ENCODE measurements around the gene DLG5.
"Not testable (repeated sequence)": the region's sequence is repeated elsewhere in the genome, so short reads cannot be mapped to it uniquely, and the experiment has no call there.

Gene DLG5

GRCh38 chr10:77770868-77771175 is 155.7 kb downstream of the DLG5 start:
- DNase-seq (ENCODE audit: low read depth) = no peak
- H3K4me3 ChIP-seq (ENCODE audit: low read depth, low read length) = no peak overlapping the region
- no peak for TF ChIP-seq CTCF (conservative IDR thresholded peaks at IDR 0.05; ENCODE audit: low read depth, low read length)

GRCh38 chr10:77770081-77770867 is 156.3 kb downstream of the DLG5 start:
- DNase-seq (ENCODE audit: low read depth) = no peak
- no peak overlapping the region for H3K4me3 ChIP-seq (ENCODE audit: low read depth, low read length)
- TF ChIP-seq CTCF (conservative IDR thresholded peaks at IDR 0.05; ENCODE audit: low read depth, low read length) = no peak

- TF ChIP-seq CTCF (conservative IDR thresholded peaks at IDR 0.05; ENCODE audit: low read depth, low read length) = no peak
- H3K4me3 ChIP-seq (ENCODE audit: low read depth, low read length) = no peak overlapping the region
- no peak for DNase-seq (ENCODE audit: low read depth)
Observed at GRCh38 chr10:77768039-77768438, 158.5 kb downstream of the DLG5 start.

GRCh38 chr10:77763453-77764430 is 162.8 kb downstream of the DLG5 start:
- no peak overlapping the region for H3K4me3 ChIP-seq (ENCODE audit: low read depth, low read length)
- DNase-seq (ENCODE audit: low read depth) = peak; percentile 18
- TF ChIP-seq CTCF (conservative IDR thresholded peaks at IDR 0.05; ENCODE audit: low read depth, low read length) = peak; percentile 22

GRCh38 chr10:77758406-77758805 is 168.1 kb downstream of the DLG5 start:
- not testable (repeated sequence) for H3K4me3 ChIP-seq (ENCODE audit: low read depth, low read length); DNase-seq (ENCODE audit: low read depth)

GRCh38 chr10:77756319-77757232 is 170.0 kb downstream of the DLG5 start:
- H3K4me3 ChIP-seq (ENCODE audit: low read depth, low read length) = peak overlapping the region; percentile 39
- DNase-seq (ENCODE audit: low read depth) = peak; percentile 88
- peak; percentile 92 for TF ChIP-seq CTCF (conservative IDR thresholded peaks at IDR 0.05; ENCODE audit: low read depth, low read length)

Measured in choroid plexus epithelial cell (primary cell).